Measurements from ENCODE around the gene PRELID3B.

The PRELID3B gene

GRCh38 chr20:59026904-59027740 is 15.5 kb downstream of the PRELID3B start:
- Histone ChIP-seq H3K27me3 (ENCODE audit: insufficient read depth, poor library complexity, severe bottlenecking) (no peaks in the 10 kb centered on the region), H3K27ac (replicated peaks) (no peak overlapping the region), H3K4me3 (replicated peaks; ENCODE audit: insufficient read depth, low read length) (no peak overlapping the region)
- no peak for DNase-seq (ENCODE audit: low read depth in 1 of 2, low spot score in 1 of 2)
- TF ChIP-seq CTCF (IDR thresholded peaks at IDR 0.05; ENCODE audit: insufficient read depth, low read length) = no peak
- TF ChIP-seq GABPA (IDR thresholded peaks at IDR 0.05; ENCODE audit: low read depth) = no peak
- TF ChIP-seq POLR2AphosphoS5 (IDR thresholded peaks at IDR 0.05; ENCODE audit: low read depth) = no peak
- no peak for TF ChIP-seq REST (IDR thresholded peaks at IDR 0.05; ENCODE audit: insufficient replicate concordance, low read depth)
- no peak for TF ChIP-seq SPI1 (IDR thresholded peaks at IDR 0.05; ENCODE audit: borderline replicate concordance, low read depth)

GRCh38 chr20:59025511-59025910 is 17.1 kb downstream of the PRELID3B start:
- no peaks in the 10 kb centered on the region for H3K27me3 ChIP-seq (ENCODE audit: insufficient read depth, poor library complexity, severe bottlenecking)
- H3K27ac ChIP-seq (replicated peaks) = no peak overlapping the region
- TF ChIP-seq CTCF (IDR thresholded peaks at IDR 0.05; ENCODE audit: insufficient read depth, low read length) (no peak), SPI1 (IDR thresholded peaks at IDR 0.05; ENCODE audit: borderline replicate concordance, low read depth) (no peak), REST (IDR thresholded peaks at IDR 0.05; ENCODE audit: insufficient replicate concordance, low read depth) (no peak), GABPA (IDR thresholded peaks at IDR 0.05; ENCODE audit: low read depth) (no peak), POLR2AphosphoS5 (IDR thresholded peaks at IDR 0.05; ENCODE audit: low read depth) (no peak)
- no peak for DNase-seq (ENCODE audit: low read depth in 1 of 2, low spot score in 1 of 2)
- no peak overlapping the region for H3K4me3 ChIP-seq (replicated peaks; ENCODE audit: insufficient read depth, low read length)

- H3K27me3 ChIP-seq (ENCODE audit: insufficient read depth, poor library complexity, severe bottlenecking) = no peaks in the 10 kb centered on the region
These were observed 17.5 kb downstream of the PRELID3B start for GRCh38 chr20:59025086-59025485.

More at GRCh38 chr20:59025086-59025485, 17.5 kb downstream of the PRELID3B start:
- no peak overlapping the region for H3K4me3 ChIP-seq (replicated peaks; ENCODE audit: insufficient read depth, low read length)
- no peak overlapping the region for H3K27ac ChIP-seq (replicated peaks)
- TF ChIP-seq CTCF (IDR thresholded peaks at IDR 0.05; ENCODE audit: insufficient read depth, low read length) (no peak), SPI1 (IDR thresholded peaks at IDR 0.05; ENCODE audit: borderline replicate concordance, low read depth) (no peak), POLR2AphosphoS5 (IDR thresholded peaks at IDR 0.05; ENCODE audit: low read depth) (no peak), GABPA (IDR thresholded peaks at IDR 0.05; ENCODE audit: low read depth) (no peak), REST (IDR thresholded peaks at IDR 0.05; ENCODE audit: insufficient replicate concordance, low read depth) (no peak)
- DNase-seq (ENCODE audit: low read depth in 1 of 2, low spot score in 1 of 2) = no peak

Measured in HL-60 (cell line).